ENCODE data around the gene DENND1A. TPM values are rescaled to one million over a fixed set of nuclear protein-coding genes. Genes with fewer than 3 reads are reported as not detected.

Gene DENND1A
- total RNA-seq, 1 donor from 2014 or later: 15.4 TPM

GRCh38 chr9:123421186-123421585 is 508.7 kb downstream of the DENND1A start:
- no peaks in the 10 kb centered on the region for H3K4me1 ChIP-seq
- no peaks in the 10 kb centered on the region for H3K27me3 ChIP-seq
- H3K9me3 ChIP-seq: no peaks in the 10 kb centered on the region
- no peak overlapping the region for H3K27ac ChIP-seq
- ATAC-seq (no peak), DNase-seq (peak; percentile 48)
- no peak for TF ChIP-seq CTCF (IDR thresholded peaks at IDR 0.05)
- H3K36me3 ChIP-seq: no peaks in the 10 kb centered on the region
- no peak overlapping the region for H3K4me3 ChIP-seq
- intact Hi-C loops (cut with DNase I): no loop called here

- Histone ChIP-seq H3K36me3 (no peaks in the 10 kb centered on the region), H3K4me1 (no peaks in the 10 kb centered on the region), H3K4me3 (no peak overlapping the region), H3K9me3 (no peaks in the 10 kb centered on the region), H3K27me3 (no peaks in the 10 kb centered on the region), H3K27ac (no peak overlapping the region)
- peak; percentile 53 for DNase-seq
- intact Hi-C loops (cut with DNase I): no loop called here
- no peak for TF ChIP-seq CTCF (IDR thresholded peaks at IDR 0.05)
- no peak for ATAC-seq
Observed at GRCh38 chr9:123420592-123421111, 509.3 kb downstream of the DENND1A start.

- Histone ChIP-seq H3K4me3 (no peak overlapping the region), H3K36me3 (no peaks in the 10 kb centered on the region), H3K4me1 (no peaks in the 10 kb centered on the region), H3K27ac (no peak overlapping the region), H3K9me3 (no peaks in the 10 kb centered on the region), H3K27me3 (no peaks in the 10 kb centered on the region)
- ATAC-seq: no peak
- no peak for TF ChIP-seq CTCF (IDR thresholded peaks at IDR 0.05)
- intact Hi-C loops (cut with DNase I): no loop called here
- DNase-seq: peak; percentile 55
Observed at GRCh38 chr9:123419721-123420591, 510.0 kb downstream of the DENND1A start.

DNA sequence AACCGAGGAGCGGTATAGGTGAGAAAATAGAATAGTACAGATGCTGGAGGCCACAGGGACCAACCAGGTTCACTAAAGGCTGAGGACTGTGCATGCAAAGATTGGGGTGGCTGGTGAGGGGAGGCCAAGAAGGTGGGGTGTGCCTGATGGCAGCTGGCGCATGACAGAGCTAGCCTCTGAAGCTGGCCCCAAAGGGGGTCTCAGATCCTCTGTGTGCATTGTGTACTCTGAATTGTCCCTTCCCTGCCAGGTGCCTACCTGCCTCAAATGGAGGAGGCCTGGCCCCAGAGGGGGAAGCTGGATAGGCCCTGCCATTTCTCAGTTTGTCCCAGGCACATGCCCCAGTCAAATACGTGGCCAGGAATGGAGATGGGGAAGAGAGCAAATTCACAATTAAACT is 510.8 kb downstream of the DENND1A start:
- Histone ChIP-seq H3K36me3 (no peaks in the 10 kb centered on the region), H3K4me1 (no peaks in the 10 kb centered on the region), H3K9me3 (no peaks in the 10 kb centered on the region), H3K4me3 (no peak overlapping the region), H3K27me3 (no peaks in the 10 kb centered on the region), H3K27ac (no peak overlapping the region)
- intact Hi-C loops (cut with DNase I): no loop called here
- no peak for ATAC-seq
- DNase-seq: no peak
- TF ChIP-seq CTCF (IDR thresholded peaks at IDR 0.05): no peak

DNA sequence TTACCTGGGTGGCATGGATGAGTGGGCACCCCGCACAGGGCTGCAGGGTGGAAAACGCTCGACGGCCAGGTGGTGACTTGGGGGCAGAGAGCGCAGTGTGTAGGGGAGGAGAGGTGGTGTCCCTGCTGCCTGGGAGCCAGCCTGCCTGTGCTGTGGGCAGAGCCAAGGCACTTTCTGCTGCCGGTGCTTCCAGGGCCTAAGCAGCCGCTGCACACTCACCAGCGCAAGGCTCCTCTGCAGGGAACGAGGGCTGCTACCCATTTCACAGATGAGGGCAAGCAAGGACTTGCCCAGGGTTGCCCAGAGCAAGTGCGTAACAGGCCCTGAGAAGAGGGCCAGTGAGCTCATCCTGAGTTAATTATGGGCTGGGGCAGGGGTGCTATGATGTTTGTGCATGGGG is 511.4 kb downstream of the DENND1A start:
- ATAC-seq: no peak
- Histone ChIP-seq H3K27me3 (no peaks in the 10 kb centered on the region), H3K27ac (no peak overlapping the region), H3K4me1 (no peaks in the 10 kb centered on the region), H3K9me3 (no peaks in the 10 kb centered on the region), H3K36me3 (no peaks in the 10 kb centered on the region), H3K4me3 (no peak overlapping the region)
- DNase-seq: peak; percentile 53
- intact Hi-C loops (cut with DNase I): no loop called here
- no peak for TF ChIP-seq CTCF (IDR thresholded peaks at IDR 0.05)

Measured in upper lobe of right lung (tissue), 1 donor.